A673 (cell line): ENCODE data around the gene MGAT4D. TPM values are rescaled to one million over a fixed set of nuclear protein-coding genes. Genes with fewer than 3 reads are reported as not detected.
A peak's percentile ranks its signal among the peaks of the same experiment; 100 is the strongest.

Source experiments
- BruUV-seq: library from RNA; stranded (reverse); fragments of 400-500 nt; replicated peaks from 2 replicates; lab custom pipeline; 2021; lab: Mats Ljungman, UMichigan
- CTCF ChIA-PET: fragments of 300-600 bp; sonication (Branson Sonifier 250); formaldehyde crosslinking; loops from one replicate; lab custom pipeline; 2022; ENCODE audit warnings: antibody characterized with exemption; lab: Charles Lee
- POLR2A ChIA-PET: fragments of 300-600 bp; sonication (Branson Sonifier 250); formaldehyde crosslinking; loops from one replicate; lab custom pipeline; 2022; ENCODE audit warnings: antibody characterized with exemption; ENCODE audit not compliant: low non-redundant PET; lab: Charles Lee
- DNase-seq: peaks from one replicate; pipeline ENCODE4 v3.0.0-alpha.2; 2015; ENCODE audit warnings: low spot score
- H3K27ac ChIP-seq: fragments of 200-600 bp; sonication (generic); 2 replicates; pipeline ENCODE4 v1.5.1; 2016; ENCODE audit warnings: mixed run types, low read depth, mild to moderate bottlenecking, mixed read lengths, antibody characterized with exemption, low read length; ENCODE audit not compliant: poor library complexity, severe bottlenecking
- H3K27me3 ChIP-seq: fragments of 200-600 bp; sonication (generic); replicated peaks from 2 replicates; pipeline ENCODE4 v1.6.1; 2017; ENCODE audit warnings: mixed run types, low read depth, mild to moderate bottlenecking, mixed read lengths, antibody characterized with exemption, low read length; ENCODE audit not compliant: insufficient read depth, poor library complexity
- H3K36me3 ChIP-seq: fragments of 200-600 bp; sonication (generic); 2 replicates; pipeline ENCODE4 v1.6.1; 2016; ENCODE audit warnings: mixed run types, mild to moderate bottlenecking, mixed read lengths, antibody characterized with exemption, low read length; ENCODE audit not compliant: insufficient read depth, poor library complexity, severe bottlenecking
- H3K4me1 ChIP-seq: fragments of 200-600 bp; sonication (generic); 2 replicates; pipeline ENCODE4 v1.6.1; 2017; ENCODE audit warnings: mixed run types, mild to moderate bottlenecking, mixed read lengths, antibody characterized with exemption, low read length; ENCODE audit not compliant: insufficient read depth, poor library complexity, severe bottlenecking
- H3K4me3 ChIP-seq: fragments of 200-600 bp; sonication (generic); 2 replicates; pipeline ENCODE4 v1.5.1; 2016; ENCODE audit warnings: low read depth, mixed run types, mild to moderate bottlenecking, mixed read lengths, low read length; ENCODE audit not compliant: poor library complexity, severe bottlenecking
- H3K9me3 ChIP-seq: fragments of 200-600 bp; sonication (generic); 2 replicates; pipeline ENCODE4 v1.6.1; 2016; ENCODE audit warnings: mixed run types, low read depth, mild to moderate bottlenecking, mixed read lengths, antibody characterized with exemption, low read length; ENCODE audit not compliant: poor library complexity, severe bottlenecking
- EZH2 ChIP-seq: fragments of 200-600 bp; sonication (generic); IDR thresholded peaks from 2 replicates; pipeline ENCODE4 v1.6.1; 2017; ENCODE audit warnings: borderline replicate concordance, low read depth, mild to moderate bottlenecking, mixed read lengths, antibody characterized with exemption, low read length; ENCODE audit not compliant: poor library complexity, severe bottlenecking
- intact Hi-C: fragments of 100-400 bp; cut with micrococcal nuclease; formaldehyde crosslinking; loops from one replicate; pipeline ENCODE4 v1.10.0; 2022; ENCODE audit not compliant: unreplicated experiment
- total RNA-seq: library from RNA; stranded (reverse); gene quantifications from 2 replicates; pipeline ENCODE4 v1.2.3, GENCODE V29; 2021
- TF ChIP-seq, protein P1 (sequence below): fragments of 300-800, 200-600 bp; sonication (generic); conservative IDR thresholded peaks from 2 replicates; pipeline ENCODE4 v1.5.1; 2017; ENCODE audit warnings: low read depth, mild to moderate bottlenecking, antibody characterized with exemption, low read length, moderate library complexity, mixed read lengths

The MGAT4D gene
- total RNA-seq, 1 experiment from 2014 or later = not detected

DNA sequence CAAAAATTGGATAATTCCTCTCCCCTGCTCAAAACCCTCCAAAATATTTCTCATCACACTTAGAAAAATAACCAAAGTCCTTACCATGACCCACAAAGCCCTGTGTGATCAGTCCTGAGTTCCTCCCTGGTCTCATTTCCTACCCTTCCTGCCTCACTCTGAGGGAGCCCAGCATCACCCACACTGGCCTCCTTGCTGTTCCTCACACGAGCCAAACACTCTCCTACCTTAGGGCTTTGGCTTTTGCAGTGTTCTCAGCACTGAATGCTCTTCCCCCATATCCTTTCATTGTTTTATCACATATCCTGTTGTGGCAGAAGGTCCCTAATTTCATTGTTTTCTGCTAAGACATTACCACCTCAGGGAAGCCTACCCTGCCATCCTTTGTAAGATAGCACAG lies 12.2 kb downstream of the MGAT4D start:
- Histone ChIP-seq H3K9me3 (peaks cover 6% of the 10 kb centered on the region), H3K36me3 (no peaks in the 10 kb centered on the region), H3K4me1 (no peaks in the 10 kb centered on the region), H3K4me3 (no peak overlapping the region), H3K27ac (no peak overlapping the region), H3K27me3 (no peaks in the 10 kb centered on the region)
- no TSS peak for BruUV-seq
- ChIA-PET POLR2A (no interaction called here), CTCF (no interaction called here)
- TF ChIP-seq, protein P1, sequence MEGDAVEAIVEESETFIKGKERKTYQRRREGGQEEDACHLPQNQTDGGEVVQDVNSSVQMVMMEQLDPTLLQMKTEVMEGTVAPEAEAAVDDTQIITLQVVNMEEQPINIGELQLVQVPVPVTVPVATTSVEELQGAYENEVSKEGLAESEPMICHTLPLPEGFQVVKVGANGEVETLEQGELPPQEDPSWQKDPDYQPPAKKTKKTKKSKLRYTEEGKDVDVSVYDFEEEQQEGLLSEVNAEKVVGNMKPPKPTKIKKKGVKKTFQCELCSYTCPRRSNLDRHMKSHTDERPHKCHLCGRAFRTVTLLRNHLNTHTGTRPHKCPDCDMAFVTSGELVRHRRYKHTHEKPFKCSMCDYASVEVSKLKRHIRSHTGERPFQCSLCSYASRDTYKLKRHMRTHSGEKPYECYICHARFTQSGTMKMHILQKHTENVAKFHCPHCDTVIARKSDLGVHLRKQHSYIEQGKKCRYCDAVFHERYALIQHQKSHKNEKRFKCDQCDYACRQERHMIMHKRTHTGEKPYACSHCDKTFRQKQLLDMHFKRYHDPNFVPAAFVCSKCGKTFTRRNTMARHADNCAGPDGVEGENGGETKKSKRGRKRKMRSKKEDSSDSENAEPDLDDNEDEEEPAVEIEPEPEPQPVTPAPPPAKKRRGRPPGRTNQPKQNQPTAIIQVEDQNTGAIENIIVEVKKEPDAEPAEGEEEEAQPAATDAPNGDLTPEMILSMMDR = no peak
- TF ChIP-seq EZH2 = no peak
- intact Hi-C loops = no loop called here
- no peak for DNase-seq

DNA sequence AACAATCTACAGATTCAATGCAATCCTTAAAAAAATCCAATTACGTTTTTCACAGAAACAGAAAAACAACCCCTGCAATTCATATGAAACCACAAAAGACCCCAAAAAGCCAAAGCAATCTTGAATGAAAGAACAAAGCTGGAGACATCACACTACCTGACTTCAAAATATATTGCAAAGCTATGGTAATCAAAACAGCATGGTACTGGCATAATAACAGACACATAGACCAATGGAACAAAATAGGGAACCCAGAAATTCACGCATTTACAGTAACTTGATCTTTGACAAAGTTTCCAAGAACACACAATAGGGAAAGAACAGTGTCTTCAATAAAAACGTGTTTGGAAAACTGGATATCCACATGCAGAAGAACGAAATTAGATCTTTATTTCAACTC lies 14.6 kb downstream of the MGAT4D start:
- Histone ChIP-seq H3K4me1 (no peaks in the 10 kb centered on the region), H3K36me3 (no peaks in the 10 kb centered on the region), H3K4me3 (no peak overlapping the region), H3K27ac (no peak overlapping the region), H3K27me3 (no peaks in the 10 kb centered on the region), H3K9me3 (peaks cover 6% of the 10 kb centered on the region)
- BruUV-seq = no TSS peak
- POLR2A ChIA-PET = no interaction called here
- no peak for TF ChIP-seq EZH2
- TF ChIP-seq, protein P1 = no peak
- DNase-seq = no peak
- intact Hi-C loops = no loop called here
- CTCF ChIA-PET = no interaction called here

DNA sequence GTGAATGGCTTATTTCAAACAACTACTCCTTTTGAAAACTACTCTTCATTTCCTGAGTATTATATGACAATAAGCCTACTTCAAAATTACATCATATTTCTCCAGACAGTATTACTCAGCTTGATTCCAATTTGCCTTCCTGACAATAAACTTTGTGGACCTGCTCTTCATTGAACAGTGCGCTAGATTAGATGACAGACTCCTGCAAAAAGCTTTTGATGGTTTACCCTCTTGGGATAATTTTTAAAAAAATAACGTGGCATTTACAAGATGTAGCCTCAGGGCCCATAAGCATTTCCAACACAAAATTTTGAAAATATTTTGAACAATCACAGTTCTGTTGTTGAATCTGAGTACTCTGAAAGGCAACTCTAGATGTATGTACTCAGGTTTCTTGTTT lies 25.9 kb downstream of the MGAT4D start:
- H3K9me3 ChIP-seq = no peaks in the 10 kb centered on the region
- ChIA-PET CTCF (no interaction called here), POLR2A (no interaction called here)
- no peaks in the 10 kb centered on the region for H3K27me3 ChIP-seq
- H3K36me3 ChIP-seq = no peaks in the 10 kb centered on the region
- peak; percentile 60 for DNase-seq
- no peak overlapping the region for H3K4me3 ChIP-seq
- TF ChIP-seq EZH2 = no peak
- TF ChIP-seq, protein P1 = no peak
- BruUV-seq = no TSS peak
- peak overlapping the region; percentile 60 for H3K27ac ChIP-seq
- intact Hi-C loops = no loop called here
- peaks cover 14% of the 10 kb centered on the region for H3K4me1 ChIP-seq
